IMR-90 (cell line): ENCODE measurements around the gene RIN1.

Source experiments
- POLR2A ChIP-seq: IDR thresholded peaks from 2 replicates; pipeline ENCODE4 v1.6.1; 2012; ENCODE audit warnings: mild to moderate bottlenecking, low read depth, low read length
- SMC3 ChIP-seq: fragments of 150-350 bp; IDR thresholded peaks from 2 replicates; pipeline ENCODE4 v1.6.1; 2016; ENCODE audit warnings: low read depth, mild to moderate bottlenecking, antibody characterized with exemption, low read length, moderate library complexity
- TF ChIP-seq, protein P1 (sequence below): conservative IDR thresholded peaks from 2 replicates; pipeline ENCODE4 v1.5.1; 2012; ENCODE audit warnings: mild to moderate bottlenecking, low read depth, low read length, improper control_type of control experiment

- TF ChIP-seq, protein P1, sequence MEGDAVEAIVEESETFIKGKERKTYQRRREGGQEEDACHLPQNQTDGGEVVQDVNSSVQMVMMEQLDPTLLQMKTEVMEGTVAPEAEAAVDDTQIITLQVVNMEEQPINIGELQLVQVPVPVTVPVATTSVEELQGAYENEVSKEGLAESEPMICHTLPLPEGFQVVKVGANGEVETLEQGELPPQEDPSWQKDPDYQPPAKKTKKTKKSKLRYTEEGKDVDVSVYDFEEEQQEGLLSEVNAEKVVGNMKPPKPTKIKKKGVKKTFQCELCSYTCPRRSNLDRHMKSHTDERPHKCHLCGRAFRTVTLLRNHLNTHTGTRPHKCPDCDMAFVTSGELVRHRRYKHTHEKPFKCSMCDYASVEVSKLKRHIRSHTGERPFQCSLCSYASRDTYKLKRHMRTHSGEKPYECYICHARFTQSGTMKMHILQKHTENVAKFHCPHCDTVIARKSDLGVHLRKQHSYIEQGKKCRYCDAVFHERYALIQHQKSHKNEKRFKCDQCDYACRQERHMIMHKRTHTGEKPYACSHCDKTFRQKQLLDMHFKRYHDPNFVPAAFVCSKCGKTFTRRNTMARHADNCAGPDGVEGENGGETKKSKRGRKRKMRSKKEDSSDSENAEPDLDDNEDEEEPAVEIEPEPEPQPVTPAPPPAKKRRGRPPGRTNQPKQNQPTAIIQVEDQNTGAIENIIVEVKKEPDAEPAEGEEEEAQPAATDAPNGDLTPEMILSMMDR = no peak
- TF ChIP-seq SMC3 = no peak
- TF ChIP-seq POLR2A = no peak
These were observed 3.7 kb upstream of the RIN1 start for GRCh38 chr11:66339686-66340483.
